Hematopoietic multipotent progenitor cell treated with erythropoietin and hydrocortisone succinate and interleukin-3 and kit ligand, for 4 days (in vitro differentiated cells): ENCODE results near the gene ADGRG7.
A peak's percentile ranks its signal among the peaks of the same experiment; 100 is the strongest.
"Not testable (repeated sequence)": the region's sequence is repeated elsewhere in the genome, so short reads cannot be mapped to it uniquely, and the experiment has no call there.

Experiments
- DNase-seq: peaks from one replicate; pipeline ENCODE4 v3.0.0-alpha.2; 2015

The ADGRG7 gene, protein sequence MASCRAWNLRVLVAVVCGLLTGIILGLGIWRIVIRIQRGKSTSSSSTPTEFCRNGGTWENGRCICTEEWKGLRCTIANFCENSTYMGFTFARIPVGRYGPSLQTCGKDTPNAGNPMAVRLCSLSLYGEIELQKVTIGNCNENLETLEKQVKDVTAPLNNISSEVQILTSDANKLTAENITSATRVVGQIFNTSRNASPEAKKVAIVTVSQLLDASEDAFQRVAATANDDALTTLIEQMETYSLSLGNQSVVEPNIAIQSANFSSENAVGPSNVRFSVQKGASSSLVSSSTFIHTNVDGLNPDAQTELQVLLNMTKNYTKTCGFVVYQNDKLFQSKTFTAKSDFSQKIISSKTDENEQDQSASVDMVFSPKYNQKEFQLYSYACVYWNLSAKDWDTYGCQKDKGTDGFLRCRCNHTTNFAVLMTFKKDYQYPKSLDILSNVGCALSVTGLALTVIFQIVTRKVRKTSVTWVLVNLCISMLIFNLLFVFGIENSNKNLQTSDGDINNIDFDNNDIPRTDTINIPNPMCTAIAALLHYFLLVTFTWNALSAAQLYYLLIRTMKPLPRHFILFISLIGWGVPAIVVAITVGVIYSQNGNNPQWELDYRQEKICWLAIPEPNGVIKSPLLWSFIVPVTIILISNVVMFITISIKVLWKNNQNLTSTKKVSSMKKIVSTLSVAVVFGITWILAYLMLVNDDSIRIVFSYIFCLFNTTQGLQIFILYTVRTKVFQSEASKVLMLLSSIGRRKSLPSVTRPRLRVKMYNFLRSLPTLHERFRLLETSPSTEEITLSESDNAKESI

GRCh38 chr3:100609305-100609704 is at the start of gene ADGRG7:
Gene ADGRG7 (plus strand): TSS chr3:100609601. CDS start chr3:100609857, 256 bp downstream.
- peak; percentile 15 for DNase-seq

GRCh38 chr3:100560426-100560825 is 49.0 kb upstream of the ADGRG7 start:
- DNase-seq, result no peak

- no peak for DNase-seq
Observed at GRCh38 chr3:100561459-100562158, 47.8 kb upstream of the ADGRG7 start.

- DNase-seq, result no peak
Observed at GRCh38 chr3:100562224-100562857, 47.1 kb upstream of the ADGRG7 start.

- DNase-seq, result no peak
Observed at GRCh38 chr3:100563228-100563627, 46.2 kb upstream of the ADGRG7 start.

DNA sequence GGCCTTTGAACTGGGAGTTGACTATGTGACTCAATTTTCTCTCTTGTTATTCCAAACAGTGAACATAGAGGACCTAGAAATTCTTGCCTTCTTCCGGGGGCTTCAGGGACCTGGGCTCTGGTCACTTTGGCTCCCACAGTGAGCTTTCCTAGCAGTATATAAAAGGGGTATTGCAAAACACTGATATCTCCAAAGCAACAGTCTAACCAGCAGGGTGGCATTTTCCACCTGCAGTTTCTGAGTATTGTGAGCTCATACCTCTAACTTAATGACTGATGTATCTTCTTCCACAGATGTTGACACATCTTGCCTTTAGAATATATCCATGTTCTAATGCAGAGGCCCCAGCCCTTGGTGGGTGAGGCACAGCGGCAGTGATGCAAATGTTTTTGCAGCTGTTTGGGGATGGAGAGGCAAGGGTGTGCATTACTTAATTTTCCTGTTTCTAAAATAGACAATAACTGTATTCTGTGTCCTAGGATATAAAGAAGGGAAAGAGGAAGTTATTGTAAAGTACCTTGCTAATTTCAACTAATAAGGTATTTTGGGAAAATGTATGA is 45.7 kb upstream of the ADGRG7 start:
- no peak for DNase-seq

GRCh38 chr3:100570811-100571210 is 38.6 kb upstream of the ADGRG7 start:
- no peak for DNase-seq

DNA sequence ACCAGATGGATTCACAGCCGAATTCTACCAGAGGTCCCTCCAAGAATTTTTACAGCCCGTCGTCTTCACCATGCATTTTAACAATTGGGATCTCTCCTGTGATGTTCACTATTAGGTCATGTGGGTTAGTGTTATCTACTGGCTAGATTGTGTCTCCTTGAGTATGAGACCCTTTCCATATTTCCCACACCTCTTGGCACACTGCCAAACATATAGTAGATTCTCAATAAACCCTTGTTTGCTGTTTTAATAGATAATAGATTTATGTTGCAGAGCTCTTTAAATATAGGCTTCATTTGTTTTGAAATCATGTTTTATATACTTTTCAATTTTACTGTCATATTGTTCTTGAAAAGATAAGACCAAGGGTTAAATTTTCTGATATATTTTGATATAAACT is 34.9 kb upstream of the ADGRG7 start:
- no peak for DNase-seq

GRCh38 chr3:100575704-100576103 is 33.7 kb upstream of the ADGRG7 start:
- DNase-seq, result no peak

GRCh38 chr3:100577382-100578008 is 31.9 kb upstream of the ADGRG7 start:
- peak; percentile 13 for DNase-seq

GRCh38 chr3:100578646-100579045 is 30.8 kb upstream of the ADGRG7 start:
- DNase-seq, result no peak

DNA sequence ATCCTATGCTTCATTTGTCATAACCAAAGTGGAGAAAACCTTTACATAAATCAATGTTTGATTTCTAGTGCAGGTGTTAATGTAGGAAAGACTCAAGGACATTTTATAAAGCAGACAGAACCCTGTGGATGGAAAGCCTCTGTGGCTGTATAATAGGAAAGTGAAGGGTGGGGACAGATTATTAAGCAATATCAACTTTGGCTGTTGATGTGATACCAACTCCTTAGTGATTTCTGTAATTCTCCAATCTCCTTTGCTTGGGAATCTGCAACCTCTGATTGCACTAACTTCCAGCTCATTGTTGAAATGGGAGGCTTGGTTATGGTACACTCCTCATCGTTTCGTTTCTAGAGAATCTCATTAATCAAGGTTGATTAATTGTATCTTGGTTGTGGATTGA is 29.3 kb upstream of the ADGRG7 start:
- DNase-seq, result no peak

DNA sequence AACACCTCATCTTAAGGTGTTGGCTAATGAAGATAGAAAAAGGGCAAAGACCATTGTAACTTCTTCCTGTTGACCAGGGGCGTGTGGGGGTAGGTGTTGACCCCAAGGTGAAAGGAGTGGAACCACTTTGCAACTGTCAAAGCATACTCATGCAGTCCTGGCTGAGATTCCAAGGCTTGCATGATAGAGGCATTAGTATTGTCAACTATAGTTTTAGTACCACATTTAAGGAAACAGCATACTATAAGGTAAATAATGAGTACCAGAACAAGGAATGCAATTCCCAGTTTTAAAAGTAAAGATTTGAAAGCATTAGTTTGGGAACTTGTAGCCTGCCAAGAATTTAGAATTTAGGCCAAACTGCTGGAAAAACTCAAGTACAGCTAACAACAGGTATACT is 27.8 kb upstream of the ADGRG7 start:
- DNase-seq, result no peak

DNA sequence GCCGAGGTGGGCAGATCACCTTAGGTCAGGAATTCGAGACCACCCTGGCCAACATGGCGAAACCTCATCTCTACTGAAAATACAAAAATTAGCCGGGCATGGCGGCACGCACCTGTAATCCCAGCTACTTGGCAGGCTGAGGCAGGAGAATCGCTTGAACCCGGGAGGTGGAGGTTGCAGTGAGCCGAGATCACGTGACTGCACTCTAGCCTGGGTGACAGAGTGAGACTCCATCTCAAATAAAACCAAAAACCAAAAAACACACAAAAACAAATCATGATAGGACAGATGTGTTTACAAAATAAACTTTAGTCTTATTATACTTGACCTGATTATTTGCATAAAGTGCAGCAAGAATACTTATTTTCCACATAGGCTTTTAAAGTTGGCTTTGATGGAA is 27.2 kb upstream of the ADGRG7 start:
- not testable (repeated sequence) for DNase-seq

DNA sequence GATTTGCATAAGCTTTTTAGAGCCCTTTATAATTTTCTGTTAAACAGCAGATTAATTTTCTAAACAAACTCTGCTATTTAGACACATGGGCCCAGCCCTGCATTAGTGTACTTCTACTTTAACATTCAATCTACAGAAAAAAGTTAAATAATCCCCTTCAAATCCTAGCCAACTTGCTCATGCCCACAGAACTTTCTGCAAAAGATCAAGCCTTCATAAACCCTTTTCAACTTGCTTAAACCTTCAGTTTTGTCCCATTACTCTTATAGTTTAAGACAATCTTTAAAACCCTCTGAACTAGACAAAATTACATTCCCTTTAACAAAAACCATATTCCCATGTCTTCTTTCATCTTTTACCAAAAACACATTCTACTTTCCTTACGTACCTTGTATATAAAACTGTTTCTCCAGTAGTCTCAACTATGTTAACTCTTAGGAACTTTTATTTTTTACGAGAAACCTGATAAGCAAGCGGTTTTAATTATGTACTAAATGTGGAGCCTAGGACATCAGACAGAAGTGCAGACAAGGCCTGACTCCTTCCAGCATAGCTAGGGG is 25.2 kb upstream of the ADGRG7 start:
- DNase-seq, result no peak

- no peak for DNase-seq
Observed at GRCh38 chr3:100586832-100587231, 22.6 kb upstream of the ADGRG7 start.

DNA sequence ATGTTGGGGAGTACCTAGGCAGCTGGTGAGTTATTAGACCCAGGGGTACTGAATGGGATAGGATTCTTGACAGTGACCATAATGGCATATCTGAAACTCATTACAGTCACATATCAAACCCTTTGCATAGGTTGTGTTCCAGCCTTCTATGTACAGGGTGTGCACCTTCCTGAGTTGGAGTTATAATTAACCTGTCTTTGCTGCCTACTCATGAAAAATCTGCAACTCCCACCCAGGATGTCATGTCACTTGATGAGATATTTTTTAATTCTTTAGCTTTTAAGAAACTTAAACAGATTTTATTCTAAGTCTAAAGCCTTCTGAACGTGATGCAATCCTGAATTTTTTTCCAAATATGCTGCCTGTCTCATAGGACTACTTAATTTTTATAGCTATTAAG is 21.1 kb upstream of the ADGRG7 start:
- no peak for DNase-seq

GRCh38 chr3:100590114-100590839 is 19.1 kb upstream of the ADGRG7 start:
- peak; percentile 89 for DNase-seq

GRCh38 chr3:100590840-100591147 is 18.6 kb upstream of the ADGRG7 start:
- DNase-seq, result no peak

DNA sequence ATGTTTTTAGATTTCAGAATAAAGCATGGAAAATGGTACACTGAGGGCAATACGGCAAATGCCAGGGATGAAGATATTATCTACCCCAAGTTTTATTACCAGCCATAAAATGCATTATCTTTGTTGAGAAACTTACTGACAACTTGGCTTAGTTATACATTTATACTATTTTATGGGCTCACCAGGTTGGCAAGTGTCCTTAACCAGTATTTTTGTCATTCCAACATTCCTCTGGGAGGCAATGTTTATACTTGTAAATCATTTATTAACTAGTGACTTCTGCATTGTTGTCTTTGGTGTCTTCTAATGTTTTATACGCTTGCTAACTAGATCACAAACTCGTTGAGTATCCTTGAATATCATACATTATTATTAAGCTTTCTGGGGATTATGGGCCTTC is 18.0 kb upstream of the ADGRG7 start:
- DNase-seq, result no peak
